ENCODE results near the gene VSTM1.

Gene VSTM1

DNA sequence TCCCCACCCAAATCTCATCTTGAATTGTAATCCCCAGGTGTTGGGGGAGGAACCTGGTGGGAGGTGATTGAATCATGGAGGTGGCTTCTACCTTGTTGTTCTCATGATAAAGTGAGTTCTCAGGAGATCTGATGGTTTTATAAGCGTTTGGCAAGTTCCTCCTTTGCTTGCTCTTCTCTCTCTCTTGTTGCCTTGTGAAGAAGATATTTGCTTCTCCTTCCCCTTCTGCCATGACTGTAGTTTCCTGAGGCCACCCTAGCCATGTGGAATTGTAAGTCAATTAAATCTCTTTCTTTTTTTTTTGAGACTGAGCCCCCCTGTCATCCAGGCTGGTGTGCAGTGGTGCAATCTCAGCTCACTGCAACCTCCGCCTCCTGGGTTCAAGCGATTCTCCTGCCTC, 34.4 kb downstream of the VSTM1 start:
- no peaks in the 10 kb centered on the region for H3K9me3 ChIP-seq (replicated peaks; ENCODE audit: insufficient read depth, low read length)
- no peak for DNase-seq

DNA sequence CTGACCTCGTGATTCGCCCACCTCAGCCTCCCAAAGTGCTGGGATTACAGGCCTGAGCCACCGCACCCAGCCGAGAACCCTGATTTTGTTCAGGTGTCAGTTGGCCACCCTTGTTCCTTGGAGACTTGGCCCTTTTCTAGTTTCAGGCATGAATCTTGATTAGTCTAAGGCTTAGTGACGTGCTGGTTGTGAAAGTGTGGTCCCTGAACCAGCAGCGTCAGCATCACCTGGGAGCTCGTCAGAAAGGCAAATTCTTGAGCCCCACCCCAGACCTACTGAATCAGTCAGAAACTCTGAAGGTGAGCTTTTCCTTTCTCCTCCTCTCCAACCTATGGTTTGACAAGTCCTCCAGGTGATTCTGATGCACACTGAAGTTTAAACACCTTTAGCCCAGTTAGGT, 37.0 kb downstream of the VSTM1 start:
- no peak overlapping the region for H3K4me2 ChIP-seq (ENCODE audit: low read depth, low read length)
- H3K9me3 ChIP-seq (replicated peaks; ENCODE audit: insufficient read depth, low read length): no peaks in the 10 kb centered on the region
- H3K4me1 ChIP-seq (ENCODE audit: low read length): no peaks in the 10 kb centered on the region
- no peaks in the 10 kb centered on the region for H3K9me2 ChIP-seq (replicated peaks; ENCODE audit: insufficient read depth, low read length)
- peak; percentile 8 for DNase-seq
- H3F3A ChIP-seq (ENCODE audit: insufficient read depth, low read length): no peaks in the 10 kb centered on the region
- H3K9ac ChIP-seq (ENCODE audit: low read length): no peak overlapping the region
- H2AFZ ChIP-seq (ENCODE audit: low read length): no peak overlapping the region
- no peaks in the 10 kb centered on the region for H3K79me2 ChIP-seq (ENCODE audit: low read length)
- H3K36me3 ChIP-seq (replicated peaks; ENCODE audit: insufficient read depth, low read length): no peaks in the 10 kb centered on the region
- H3K27ac ChIP-seq (ENCODE audit: low read length): no peak overlapping the region
- no peak for TF ChIP-seq EZH2 (optimal IDR thresholded peaks at IDR 0.05; ENCODE audit: low read depth, low read length)
- no peaks in the 10 kb centered on the region for H4K20me1 ChIP-seq (ENCODE audit: insufficient read depth, low read length)
- no peak overlapping the region for H3K4me3 ChIP-seq (ENCODE audit: low read length)
- peaks cover 7% of the 10 kb centered on the region; the same call in 1 of the 2 replicates for H3K27me3 ChIP-seq (replicated peaks; ENCODE audit: insufficient read depth, low read length)

More for the DNA sequence above, 34.4 kb downstream of the VSTM1 start:
- Histone ChIP-seq H3K4me2 (ENCODE audit: low read depth, low read length) (no peak overlapping the region), H3F3A (ENCODE audit: insufficient read depth, low read length) (no peaks in the 10 kb centered on the region), H2AFZ (ENCODE audit: low read length) (no peak overlapping the region), H3K4me1 (ENCODE audit: low read length) (no peaks in the 10 kb centered on the region), H3K9me2 (replicated peaks; ENCODE audit: insufficient read depth, low read length) (no peaks in the 10 kb centered on the region), H3K9ac (ENCODE audit: low read length) (no peak overlapping the region), H3K27me3 (replicated peaks; ENCODE audit: insufficient read depth, low read length) (peaks cover 10% of the 10 kb centered on the region; the same call in 1 of the 2 replicates), H3K4me3 (ENCODE audit: low read length) (no peak overlapping the region), H3K79me2 (ENCODE audit: low read length) (no peaks in the 10 kb centered on the region), H3K36me3 (replicated peaks; ENCODE audit: insufficient read depth, low read length) (no peaks in the 10 kb centered on the region), H4K20me1 (ENCODE audit: insufficient read depth, low read length) (no peaks in the 10 kb centered on the region), H3K27ac (ENCODE audit: low read length) (no peak overlapping the region)
- TF ChIP-seq EZH2 (optimal IDR thresholded peaks at IDR 0.05; ENCODE audit: low read depth, low read length) (no peak), EZH2phosphoT487 (IDR thresholded peaks at IDR 0.05; ENCODE audit: low read length) (no peak), CTCF (IDR thresholded peaks at IDR 0.05; ENCODE audit: low read length) (no peak)

- H4K20me1 ChIP-seq (ENCODE audit: insufficient read depth, low read length): no peaks in the 10 kb centered on the region
- no peak overlapping the region for H3K4me3 ChIP-seq (ENCODE audit: low read length)
- no peaks in the 10 kb centered on the region for H3F3A ChIP-seq (ENCODE audit: insufficient read depth, low read length)
- DNase-seq: no peak
- TF ChIP-seq CTCF (IDR thresholded peaks at IDR 0.05; ENCODE audit: low read length) (no peak), EZH2 (optimal IDR thresholded peaks at IDR 0.05; ENCODE audit: low read depth, low read length) (no peak), EZH2phosphoT487 (IDR thresholded peaks at IDR 0.05; ENCODE audit: low read length) (no peak)
- H3K79me2 ChIP-seq (ENCODE audit: low read length): no peaks in the 10 kb centered on the region
- H3K9ac ChIP-seq (ENCODE audit: low read length): no peak overlapping the region
- peaks cover 11% of the 10 kb centered on the region; the same call in 1 of the 2 replicates for H3K27me3 ChIP-seq (replicated peaks; ENCODE audit: insufficient read depth, low read length)
- H3K9me2 ChIP-seq (replicated peaks; ENCODE audit: insufficient read depth, low read length): no peaks in the 10 kb centered on the region
- H2AFZ ChIP-seq (ENCODE audit: low read length): no peak overlapping the region
- no peaks in the 10 kb centered on the region for H3K36me3 ChIP-seq (replicated peaks; ENCODE audit: insufficient read depth, low read length)
- no peaks in the 10 kb centered on the region for H3K4me1 ChIP-seq (ENCODE audit: low read length)
- H3K27ac ChIP-seq (ENCODE audit: low read length): no peak overlapping the region
- H3K9me3 ChIP-seq (replicated peaks; ENCODE audit: insufficient read depth, low read length): no peaks in the 10 kb centered on the region
- H3K4me2 ChIP-seq (ENCODE audit: low read depth, low read length): no peak overlapping the region
Observed at GRCh38 chr19:54024660-54025059, 39.0 kb downstream of the VSTM1 start.

DNA sequence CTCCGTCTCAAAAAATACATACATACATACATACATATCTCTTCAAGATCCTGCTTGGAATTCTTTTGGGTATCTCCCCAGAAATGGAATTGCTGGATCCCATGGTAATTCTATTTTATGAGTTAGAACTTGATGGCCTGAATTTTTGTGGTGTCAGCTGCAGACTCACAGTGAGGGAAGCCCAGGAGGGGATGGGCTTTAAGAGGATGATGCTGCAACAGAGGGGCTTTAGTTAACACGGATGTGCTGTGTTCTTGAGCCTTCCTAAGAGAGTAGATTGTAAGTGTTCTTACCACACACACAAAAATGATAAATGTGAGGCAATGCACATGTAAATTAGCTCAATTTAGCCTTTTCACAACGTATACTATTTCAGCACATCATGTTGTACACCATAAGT, 40.5 kb downstream of the VSTM1 start:
- Histone ChIP-seq H3K36me3 (replicated peaks; ENCODE audit: insufficient read depth, low read length) (no peaks in the 10 kb centered on the region), H3K27me3 (replicated peaks; ENCODE audit: insufficient read depth, low read length) (peaks cover 16% of the 10 kb centered on the region), H3K4me2 (ENCODE audit: low read depth, low read length) (no peak overlapping the region), H3K4me1 (ENCODE audit: low read length) (no peaks in the 10 kb centered on the region), H2AFZ (ENCODE audit: low read length) (no peak overlapping the region), H3K79me2 (ENCODE audit: low read length) (no peaks in the 10 kb centered on the region), H4K20me1 (ENCODE audit: insufficient read depth, low read length) (no peaks in the 10 kb centered on the region), H3F3A (ENCODE audit: insufficient read depth, low read length) (no peaks in the 10 kb centered on the region), H3K9me3 (replicated peaks; ENCODE audit: insufficient read depth, low read length) (no peaks in the 10 kb centered on the region), H3K4me3 (ENCODE audit: low read length) (no peak overlapping the region), H3K9ac (ENCODE audit: low read length) (no peak overlapping the region), H3K27ac (ENCODE audit: low read length) (no peak overlapping the region), H3K9me2 (replicated peaks; ENCODE audit: insufficient read depth, low read length) (no peaks in the 10 kb centered on the region)
- no peak for DNase-seq
- TF ChIP-seq CTCF (IDR thresholded peaks at IDR 0.05; ENCODE audit: low read length) (no peak), EZH2phosphoT487 (IDR thresholded peaks at IDR 0.05; ENCODE audit: low read length) (no peak), EZH2 (optimal IDR thresholded peaks at IDR 0.05; ENCODE audit: low read depth, low read length) (no peak)
